ENCODE results near the gene CRK.
"Not testable (repeated sequence)": the region's sequence is repeated elsewhere in the genome, so short reads cannot be mapped to it uniquely, and the experiment has no call there.

The CRK gene

GRCh38 chr17:1452836-1453235 is 3.2 kb downstream of the CRK start:
- TF ChIP-seq CTCF (IDR thresholded peaks at IDR 0.05; ENCODE audit: low read depth, low read length) = no peak
- no peak overlapping the region for H3K4me3 ChIP-seq (ENCODE audit: low read depth, low read length)

GRCh38 chr17:1450261-1450660 is 5.8 kb downstream of the CRK start:
- H3K4me3 ChIP-seq (ENCODE audit: low read depth, low read length) = not testable (repeated sequence)

- no peak overlapping the region for H3K4me3 ChIP-seq (ENCODE audit: low read depth, low read length)
- no peak for TF ChIP-seq CTCF (IDR thresholded peaks at IDR 0.05; ENCODE audit: low read depth, low read length)
Measured at GRCh38 chr17:1449412-1449967, 6.5 kb downstream of the CRK start.

- H3K4me3 ChIP-seq (ENCODE audit: low read depth, low read length) = no peak overlapping the region
- no peak for TF ChIP-seq CTCF (IDR thresholded peaks at IDR 0.05; ENCODE audit: low read depth, low read length)
Measured at GRCh38 chr17:1447052-1447451, 9.0 kb downstream of the CRK start.

GRCh38 chr17:1446201-1446600 is 9.8 kb downstream of the CRK start:
- no peak overlapping the region for H3K4me3 ChIP-seq (ENCODE audit: low read depth, low read length)
- TF ChIP-seq CTCF (IDR thresholded peaks at IDR 0.05; ENCODE audit: low read depth, low read length) = no peak

- H3K4me3 ChIP-seq (ENCODE audit: low read depth, low read length) = not testable (repeated sequence)
Measured at GRCh38 chr17:1445695-1446094, 10.3 kb downstream of the CRK start.

- not testable (repeated sequence) for H3K4me3 ChIP-seq (ENCODE audit: low read depth, low read length)
Measured at GRCh38 chr17:1442721-1443120, 13.3 kb downstream of the CRK start.

GRCh38 chr17:1442187-1442586 is 13.8 kb downstream of the CRK start:
- H3K4me3 ChIP-seq (ENCODE audit: low read depth, low read length) = no peak overlapping the region
- TF ChIP-seq CTCF (IDR thresholded peaks at IDR 0.05; ENCODE audit: low read depth, low read length) = no peak

GRCh38 chr17:1440921-1441320 is 15.1 kb downstream of the CRK start:
- no peak overlapping the region for H3K4me3 ChIP-seq (ENCODE audit: low read depth, low read length)
- TF ChIP-seq CTCF (IDR thresholded peaks at IDR 0.05; ENCODE audit: low read depth, low read length) = no peak

All from WI38 (cell line).